Measurements from ENCODE around the gene LHPP.
A peak's percentile ranks its signal among the peaks of the same experiment; 100 is the strongest.

The LHPP gene

DNA sequence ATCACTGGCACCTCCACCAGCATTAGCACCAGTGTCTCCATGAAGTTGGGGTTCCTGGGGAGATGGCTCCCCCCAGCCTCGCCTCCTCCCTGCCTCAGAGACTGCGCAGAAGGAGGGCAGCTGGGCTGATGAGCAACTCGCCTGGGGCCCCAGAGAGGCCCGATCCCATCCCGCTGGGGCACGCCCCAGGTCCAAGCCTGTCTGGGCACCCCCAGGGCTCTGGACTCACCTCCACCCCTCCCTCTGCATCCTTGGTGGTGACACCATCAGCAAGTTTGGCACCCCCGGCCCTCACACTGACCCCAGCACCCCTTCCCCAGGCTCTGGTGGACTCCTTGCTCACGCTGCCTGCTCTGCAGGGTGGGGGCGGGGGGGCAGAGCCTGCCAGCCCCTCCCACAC, 89.5 kb downstream of the LHPP start:
- no peaks in the 10 kb centered on the region for H3K9me3 ChIP-seq (ENCODE audit: low read length)
- H3K27ac ChIP-seq (ENCODE audit: low read depth, low read length, poor library complexity, severe bottlenecking): peak overlapping the region; percentile 89
- H3K4me3 ChIP-seq (ENCODE audit: low read depth, low read length, poor library complexity, severe bottlenecking): no peak overlapping the region
- no peak for TF ChIP-seq EZH2 (IDR thresholded peaks at IDR 0.05; ENCODE audit: borderline replicate concordance, low read length)
- TF ChIP-seq, protein P1, sequence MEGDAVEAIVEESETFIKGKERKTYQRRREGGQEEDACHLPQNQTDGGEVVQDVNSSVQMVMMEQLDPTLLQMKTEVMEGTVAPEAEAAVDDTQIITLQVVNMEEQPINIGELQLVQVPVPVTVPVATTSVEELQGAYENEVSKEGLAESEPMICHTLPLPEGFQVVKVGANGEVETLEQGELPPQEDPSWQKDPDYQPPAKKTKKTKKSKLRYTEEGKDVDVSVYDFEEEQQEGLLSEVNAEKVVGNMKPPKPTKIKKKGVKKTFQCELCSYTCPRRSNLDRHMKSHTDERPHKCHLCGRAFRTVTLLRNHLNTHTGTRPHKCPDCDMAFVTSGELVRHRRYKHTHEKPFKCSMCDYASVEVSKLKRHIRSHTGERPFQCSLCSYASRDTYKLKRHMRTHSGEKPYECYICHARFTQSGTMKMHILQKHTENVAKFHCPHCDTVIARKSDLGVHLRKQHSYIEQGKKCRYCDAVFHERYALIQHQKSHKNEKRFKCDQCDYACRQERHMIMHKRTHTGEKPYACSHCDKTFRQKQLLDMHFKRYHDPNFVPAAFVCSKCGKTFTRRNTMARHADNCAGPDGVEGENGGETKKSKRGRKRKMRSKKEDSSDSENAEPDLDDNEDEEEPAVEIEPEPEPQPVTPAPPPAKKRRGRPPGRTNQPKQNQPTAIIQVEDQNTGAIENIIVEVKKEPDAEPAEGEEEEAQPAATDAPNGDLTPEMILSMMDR (IDR thresholded peaks at IDR 0.05; ENCODE audit: low read length): no peak
- no peak overlapping the region for H2AFZ ChIP-seq (ENCODE audit: low read length)
- peak overlapping the region; percentile 40; the same call in 1 of the 2 replicates for H3K4me2 ChIP-seq (ENCODE audit: low read length)
- H3K9ac ChIP-seq (ENCODE audit: low read length): no peak overlapping the region; the same call in 1 of the 2 replicates
- no peaks in the 10 kb centered on the region for H3K9me2 ChIP-seq (ENCODE audit: low read depth, low read length)
- H3K79me2 ChIP-seq (ENCODE audit: insufficient read depth, low read length): no peaks in the 10 kb centered on the region
- no peaks in the 10 kb centered on the region for H3K36me3 ChIP-seq (ENCODE audit: insufficient read depth, low read length)
- no peaks in the 10 kb centered on the region for H3F3A ChIP-seq (ENCODE audit: insufficient read depth, low read length)
- H4K20me1 ChIP-seq (ENCODE audit: insufficient read depth, low read length): no peaks in the 10 kb centered on the region
- peaks cover 51% of the 10 kb centered on the region for H3K4me1 ChIP-seq (ENCODE audit: insufficient read depth, low read length, severe bottlenecking)
- no peaks in the 10 kb centered on the region for H3K27me3 ChIP-seq (ENCODE audit: insufficient read depth, low read length)

DNA sequence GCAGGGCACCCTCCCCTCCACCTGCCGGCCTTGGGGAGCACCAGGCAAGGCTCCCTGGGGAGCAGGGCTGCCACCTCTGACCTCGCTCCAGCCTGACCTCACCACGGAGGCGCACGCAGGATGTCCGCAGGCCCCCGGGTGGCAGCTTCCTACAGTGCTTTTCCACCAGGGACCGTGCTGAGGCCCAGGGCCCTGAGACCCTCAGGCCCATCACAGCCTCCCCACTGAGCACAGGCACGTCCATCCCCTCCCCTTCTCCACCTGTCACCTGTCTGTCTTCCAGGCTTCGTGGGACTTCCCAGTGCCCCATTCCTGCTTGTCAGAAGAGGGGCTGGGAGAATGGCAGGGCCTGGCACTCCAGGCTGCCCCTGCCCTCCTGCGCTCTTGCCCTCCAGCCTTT, 90.1 kb downstream of the LHPP start:
- H3K9me3 ChIP-seq (ENCODE audit: low read length): no peaks in the 10 kb centered on the region
- no peak overlapping the region for H3K4me2 ChIP-seq (ENCODE audit: low read length)
- H3K36me3 ChIP-seq (ENCODE audit: insufficient read depth, low read length): no peaks in the 10 kb centered on the region
- H2AFZ ChIP-seq (ENCODE audit: low read length): no peak overlapping the region
- no peak for TF ChIP-seq EZH2 (IDR thresholded peaks at IDR 0.05; ENCODE audit: borderline replicate concordance, low read length)
- TF ChIP-seq, protein P1 (IDR thresholded peaks at IDR 0.05; ENCODE audit: low read length): no peak
- H3K27me3 ChIP-seq (ENCODE audit: insufficient read depth, low read length): no peaks in the 10 kb centered on the region
- no peak overlapping the region for H3K9ac ChIP-seq (ENCODE audit: low read length)
- peak overlapping the region; percentile 89 for H3K27ac ChIP-seq (ENCODE audit: low read depth, low read length, poor library complexity, severe bottlenecking)
- H3F3A ChIP-seq (ENCODE audit: insufficient read depth, low read length): no peaks in the 10 kb centered on the region
- no peaks in the 10 kb centered on the region for H3K9me2 ChIP-seq (ENCODE audit: low read depth, low read length)
- H3K4me1 ChIP-seq (ENCODE audit: insufficient read depth, low read length, severe bottlenecking): peaks cover 45% of the 10 kb centered on the region
- no peaks in the 10 kb centered on the region for H3K79me2 ChIP-seq (ENCODE audit: insufficient read depth, low read length)
- H3K4me3 ChIP-seq (ENCODE audit: low read depth, low read length, poor library complexity, severe bottlenecking): no peak overlapping the region
- H4K20me1 ChIP-seq (ENCODE audit: insufficient read depth, low read length): no peaks in the 10 kb centered on the region

DNA sequence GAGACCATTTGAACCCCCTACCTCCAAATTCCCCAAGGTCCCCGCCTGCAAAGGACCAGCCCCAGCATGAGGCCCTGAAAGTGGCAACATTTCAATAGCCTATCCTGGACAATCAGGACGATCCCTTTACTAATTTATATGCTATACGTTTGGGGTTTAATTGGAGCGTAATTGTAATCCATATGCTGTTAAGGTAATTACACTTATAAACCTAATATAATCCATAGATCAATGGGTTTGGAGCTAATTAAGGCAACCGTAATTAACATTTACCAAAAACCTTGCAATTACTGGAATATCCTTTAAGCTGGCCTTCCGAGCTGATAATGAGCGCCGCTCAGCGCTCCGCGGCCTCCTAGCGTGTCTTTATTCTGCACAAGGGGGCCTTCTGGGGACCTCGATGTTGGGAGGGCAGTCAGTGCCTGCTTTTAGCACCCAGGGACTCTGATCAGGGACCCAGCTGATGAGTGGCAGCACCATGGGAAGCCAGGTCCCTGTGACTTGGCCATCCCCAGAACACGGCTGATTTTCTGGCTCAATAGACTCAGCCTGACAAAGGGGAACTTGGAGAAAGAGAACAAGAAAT, 91.2 kb downstream of the LHPP start:
- H3K4me3 ChIP-seq (ENCODE audit: low read depth, low read length, poor library complexity, severe bottlenecking): no peak overlapping the region
- H3K9me3 ChIP-seq (ENCODE audit: low read length): no peaks in the 10 kb centered on the region
- no peaks in the 10 kb centered on the region for H4K20me1 ChIP-seq (ENCODE audit: insufficient read depth, low read length)
- no peaks in the 10 kb centered on the region for H3K79me2 ChIP-seq (ENCODE audit: insufficient read depth, low read length)
- no peaks in the 10 kb centered on the region for H3K36me3 ChIP-seq (ENCODE audit: insufficient read depth, low read length)
- H3K27ac ChIP-seq (ENCODE audit: low read depth, low read length, poor library complexity, severe bottlenecking): no peak overlapping the region
- H2AFZ ChIP-seq (ENCODE audit: low read length): no peak overlapping the region
- peaks cover 34% of the 10 kb centered on the region for H3K4me1 ChIP-seq (ENCODE audit: insufficient read depth, low read length, severe bottlenecking)
- no peak overlapping the region for H3K9ac ChIP-seq (ENCODE audit: low read length)
- TF ChIP-seq EZH2 (IDR thresholded peaks at IDR 0.05; ENCODE audit: borderline replicate concordance, low read length): no peak
- TF ChIP-seq, protein P1 (IDR thresholded peaks at IDR 0.05; ENCODE audit: low read length): no peak
- no peaks in the 10 kb centered on the region for H3K9me2 ChIP-seq (ENCODE audit: low read depth, low read length)
- H3K4me2 ChIP-seq (ENCODE audit: low read length): no peak overlapping the region
- H3F3A ChIP-seq (ENCODE audit: insufficient read depth, low read length): no peaks in the 10 kb centered on the region
- H3K27me3 ChIP-seq (ENCODE audit: insufficient read depth, low read length): no peaks in the 10 kb centered on the region
